Measurements from ENCODE around the gene STK17A.

GRCh38 chr7:43649755-43650274 is 66.9 kb downstream of the STK17A start:
- TF ChIP-seq, protein P1, sequence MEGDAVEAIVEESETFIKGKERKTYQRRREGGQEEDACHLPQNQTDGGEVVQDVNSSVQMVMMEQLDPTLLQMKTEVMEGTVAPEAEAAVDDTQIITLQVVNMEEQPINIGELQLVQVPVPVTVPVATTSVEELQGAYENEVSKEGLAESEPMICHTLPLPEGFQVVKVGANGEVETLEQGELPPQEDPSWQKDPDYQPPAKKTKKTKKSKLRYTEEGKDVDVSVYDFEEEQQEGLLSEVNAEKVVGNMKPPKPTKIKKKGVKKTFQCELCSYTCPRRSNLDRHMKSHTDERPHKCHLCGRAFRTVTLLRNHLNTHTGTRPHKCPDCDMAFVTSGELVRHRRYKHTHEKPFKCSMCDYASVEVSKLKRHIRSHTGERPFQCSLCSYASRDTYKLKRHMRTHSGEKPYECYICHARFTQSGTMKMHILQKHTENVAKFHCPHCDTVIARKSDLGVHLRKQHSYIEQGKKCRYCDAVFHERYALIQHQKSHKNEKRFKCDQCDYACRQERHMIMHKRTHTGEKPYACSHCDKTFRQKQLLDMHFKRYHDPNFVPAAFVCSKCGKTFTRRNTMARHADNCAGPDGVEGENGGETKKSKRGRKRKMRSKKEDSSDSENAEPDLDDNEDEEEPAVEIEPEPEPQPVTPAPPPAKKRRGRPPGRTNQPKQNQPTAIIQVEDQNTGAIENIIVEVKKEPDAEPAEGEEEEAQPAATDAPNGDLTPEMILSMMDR (IDR thresholded peaks at IDR 0.05): no peak
- TF ChIP-seq POLR2A (IDR thresholded peaks at IDR 0.05): no peak
